Keratinocyte (primary cell): ENCODE results near the gene RALGPS1. TPM values are rescaled to one million over a fixed set of nuclear protein-coding genes. Genes with fewer than 3 reads are reported as not detected.

Experiments
- DNase-seq: peaks from one replicate; pipeline ENCODE4 v3.0.0-alpha.2; 2011; ENCODE audit warnings: low read depth, missing footprints, low spot score
- FAIRE-seq: peaks from 2 replicates; lab custom pipeline; 2011; peaks lifted over from hg19 to GRCh38; lab: Jason Lieb, UNC
- H2AFZ ChIP-seq: 2 replicates; pipeline ENCODE4 v1.6.0; 2012; ENCODE audit warnings: low read length, control low read depth, inconsistent platforms; ENCODE audit not compliant: control insufficient read depth
- H3K27ac ChIP-seq: 2 replicates; pipeline ENCODE4 v1.5.1; 2011; ENCODE audit warnings: low read length; ENCODE audit not compliant: control insufficient read depth, insufficient read depth
- H3K27me3 ChIP-seq: 3 replicates; pipeline ENCODE4 v1.6.0; 2011; ENCODE audit warnings: low read length; ENCODE audit not compliant: control insufficient read depth, insufficient read depth; ENCODE audit errors: extremely low read depth
- H3K36me3 ChIP-seq, 2 experiments: 2 replicates in 1 of 2; 3 replicates in 1 of 2; pipeline ENCODE4 v1.5.1; 2011; ENCODE audit warnings: low read length in 2 of 2, mild to moderate bottlenecking in 1 of 2; ENCODE audit not compliant: control insufficient read depth in 2 of 2, insufficient read depth in 2 of 2; ENCODE audit errors: extremely low read depth in 1 of 2
- H3K4me1 ChIP-seq: 3 replicates; pipeline ENCODE4 v1.5.1; 2011; ENCODE audit warnings: low read length; ENCODE audit not compliant: control insufficient read depth, insufficient read depth; ENCODE audit errors: extremely low read depth
- H3K4me2 ChIP-seq: 3 replicates; pipeline ENCODE4 v1.6.0; 2011; ENCODE audit warnings: low read depth, low read length; ENCODE audit not compliant: control insufficient read depth, insufficient read depth; ENCODE audit errors: extremely low read depth
- H3K4me3 ChIP-seq, 3 experiments: fragments of 200-600 bp in 1 of 3; sonication (generic) in 1 of 3; 2 replicates in 2 of 3; 3 replicates in 1 of 3; pipeline ENCODE4 v1.5.1; 2011 to 2016; ENCODE audit warnings: low read length in 3 of 3, mild to moderate bottlenecking in 3 of 3, control low read depth in 2 of 3, inconsistent platforms in 1 of 3, low read depth in 1 of 3, mixed read lengths in 1 of 3, mixed run types in 1 of 3, moderate library complexity in 1 of 3; ENCODE audit not compliant: control insufficient read depth in 2 of 3, insufficient read depth in 2 of 3; ENCODE audit errors: extremely low read depth in 1 of 3
- H3K79me2 ChIP-seq: 2 replicates; pipeline ENCODE4 v1.6.0; 2012; ENCODE audit warnings: low read length; ENCODE audit not compliant: control insufficient read depth, insufficient read depth
- H3K9ac ChIP-seq: 3 replicates; pipeline ENCODE4 v1.6.0; 2011; ENCODE audit warnings: low read length; ENCODE audit not compliant: control insufficient read depth, insufficient read depth; ENCODE audit errors: extremely low read depth
- H3K9me1 ChIP-seq: 3 replicates; pipeline ENCODE4 v1.6.0; 2011; ENCODE audit warnings: low read length; ENCODE audit not compliant: control insufficient read depth, insufficient read depth; ENCODE audit errors: extremely low read depth
- H3K9me3 ChIP-seq: 2 replicates; pipeline ENCODE4 v1.5.1; 2012; ENCODE audit warnings: low read depth, low read length; ENCODE audit not compliant: control insufficient read depth
- H4K20me1 ChIP-seq: 3 replicates; pipeline ENCODE4 v1.6.0; 2011; ENCODE audit warnings: low read length; ENCODE audit not compliant: control insufficient read depth, insufficient read depth; ENCODE audit errors: extremely low read depth
- EZH2 ChIP-seq: IDR thresholded peaks from one replicate; pipeline ENCODE4 v1.6.1; 2012; ENCODE audit warnings: inconsistent platforms, mild to moderate bottlenecking, low read length, moderate library complexity
- dilution Hi-C: fragments of 300-500 bp; cut with MboI; formaldehyde crosslinking; loops from one replicate; pipeline ENCODE4 v1.7.0; 2020; ENCODE audit warnings: low sequenced_read_pairs; ENCODE audit not compliant: extremely low pct_ligation_motif_present
- polyA plus RNA-seq, 5 experiments: library from polyadenylated mRNA; depleted of rRNA in 3 of 5; stranded (reverse) in 3 of 5; stranded (forward) in 1 of 5; unstranded in 1 of 5; fragments of >200 nt; gene quantifications; 1 replicate in 1 of 5; 2 replicates in 3 of 5; 3 replicates in 1 of 5; pipeline versions ENCODE4 v1.2.1 to v1.2.3, GENCODE V29; 2011 to 2012; ENCODE audit warnings: missing spikeins in 2 of 5, low read depth in 1 of 5, low replicate concordance in 1 of 5
- TF ChIP-seq, protein P1 (sequence below), 3 experiments: IDR thresholded peaks in 1 of 3; conservative IDR thresholded peaks in 1 of 3; optimal IDR thresholded peaks in 1 of 3; 2 replicates in 2 of 3; 3 replicates in 1 of 3; pipeline versions ENCODE3 to v1.5.1; 2011; ENCODE audit warnings: low read length in 3 of 3, mild to moderate bottlenecking in 3 of 3, moderate library complexity in 2 of 3, control low read depth in 1 of 3, inconsistent platforms in 1 of 3; ENCODE audit not compliant: insufficient read depth in 2 of 3; ENCODE audit errors: extremely low read depth in 1 of 3

RALGPS1 gene
- polyA plus RNA-seq, 1 donor (not counting 4 experiments of a cell fraction or from before 2014, with no cell fraction given) = 0.56 TPM

DNA sequence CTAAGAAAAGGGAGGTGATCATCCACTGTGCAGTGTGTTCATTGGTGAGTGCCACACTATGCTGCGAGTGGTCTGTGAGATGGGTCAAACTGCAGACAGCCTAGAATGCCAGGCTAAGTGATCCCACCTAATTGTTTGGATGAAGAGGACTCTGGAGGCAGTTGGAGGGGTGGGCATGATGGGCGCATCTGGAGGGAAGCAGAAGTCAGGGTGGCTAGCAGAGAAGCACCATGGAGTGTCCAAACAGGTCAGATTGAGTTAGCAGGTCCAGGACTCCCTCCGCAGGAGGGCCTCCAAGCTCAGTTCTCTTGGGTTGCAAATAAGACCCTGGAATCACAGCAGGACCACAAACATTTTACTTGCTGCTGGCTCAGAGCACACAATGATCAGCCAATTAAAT is 227.7 kb downstream of the RALGPS1 start:
- Histone ChIP-seq H3K27me3 (peaks cover 5% of the 10 kb centered on the region), H2AFZ (no peak overlapping the region), H3K4me1 (peaks cover 4% of the 10 kb centered on the region), H3K9me1 (no peaks in the 10 kb centered on the region), H4K20me1 (no peaks in the 10 kb centered on the region), H3K9ac (no peak overlapping the region), H3K36me3 (no peaks in the 10 kb centered on the region), H3K79me2 (no peaks in the 10 kb centered on the region), H3K4me3 (no peak overlapping the region), H3K27ac (no peak overlapping the region), H3K9me3 (no peaks in the 10 kb centered on the region), H3K4me2 (no peak overlapping the region)
- FAIRE-seq = no peak
- TF ChIP-seq EZH2 = no peak
- TF ChIP-seq, protein P1, sequence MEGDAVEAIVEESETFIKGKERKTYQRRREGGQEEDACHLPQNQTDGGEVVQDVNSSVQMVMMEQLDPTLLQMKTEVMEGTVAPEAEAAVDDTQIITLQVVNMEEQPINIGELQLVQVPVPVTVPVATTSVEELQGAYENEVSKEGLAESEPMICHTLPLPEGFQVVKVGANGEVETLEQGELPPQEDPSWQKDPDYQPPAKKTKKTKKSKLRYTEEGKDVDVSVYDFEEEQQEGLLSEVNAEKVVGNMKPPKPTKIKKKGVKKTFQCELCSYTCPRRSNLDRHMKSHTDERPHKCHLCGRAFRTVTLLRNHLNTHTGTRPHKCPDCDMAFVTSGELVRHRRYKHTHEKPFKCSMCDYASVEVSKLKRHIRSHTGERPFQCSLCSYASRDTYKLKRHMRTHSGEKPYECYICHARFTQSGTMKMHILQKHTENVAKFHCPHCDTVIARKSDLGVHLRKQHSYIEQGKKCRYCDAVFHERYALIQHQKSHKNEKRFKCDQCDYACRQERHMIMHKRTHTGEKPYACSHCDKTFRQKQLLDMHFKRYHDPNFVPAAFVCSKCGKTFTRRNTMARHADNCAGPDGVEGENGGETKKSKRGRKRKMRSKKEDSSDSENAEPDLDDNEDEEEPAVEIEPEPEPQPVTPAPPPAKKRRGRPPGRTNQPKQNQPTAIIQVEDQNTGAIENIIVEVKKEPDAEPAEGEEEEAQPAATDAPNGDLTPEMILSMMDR (optimal IDR thresholded peaks at IDR 0.05 in 1 of 3, IDR thresholded peaks at IDR 0.05 in 1 of 3, conservative IDR thresholded peaks at IDR 0.05 in 1 of 3; ENCODE audit: extremely low read depth in 1 of 3, insufficient read depth in 2 of 3, low read length in 3 of 3) = no peak
- DNase-seq = no peak
- dilution Hi-C loops = no loop called here

DNA sequence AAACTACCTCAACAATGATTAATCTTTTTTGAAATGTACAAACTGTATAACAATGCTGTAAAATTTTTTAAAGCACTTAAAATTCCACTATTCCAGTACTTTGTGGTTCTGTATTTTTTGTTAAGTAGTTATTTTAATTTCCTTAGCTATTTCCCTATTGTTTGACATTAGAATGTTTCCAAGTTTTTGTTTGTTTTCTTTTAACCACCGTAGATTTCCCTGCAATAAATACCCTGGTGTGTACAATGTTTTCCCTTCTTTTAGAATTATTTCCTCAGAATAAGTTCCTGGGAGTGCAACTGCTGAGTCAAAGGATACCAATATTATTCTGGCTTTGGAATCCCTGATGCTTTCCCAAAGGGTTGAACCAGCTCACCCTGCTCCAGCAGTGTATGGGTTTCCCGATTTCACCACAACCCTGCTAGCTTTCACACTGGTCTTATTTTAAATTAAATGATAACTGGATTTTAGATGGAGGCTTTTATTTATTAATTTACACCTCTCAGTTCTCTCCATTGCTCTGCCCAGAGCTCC is 228.4 kb downstream of the RALGPS1 start:
- peaks cover 3% of the 10 kb centered on the region for H3K27me3 ChIP-seq
- H3K36me3 ChIP-seq = no peaks in the 10 kb centered on the region
- no peak overlapping the region for H2AFZ ChIP-seq
- no peak for DNase-seq
- no peaks in the 10 kb centered on the region for H3K79me2 ChIP-seq
- no peaks in the 10 kb centered on the region for H3K9me3 ChIP-seq
- H3K4me1 ChIP-seq = peaks cover 4% of the 10 kb centered on the region
- H3K4me2 ChIP-seq = no peak overlapping the region
- no peak overlapping the region for H3K27ac ChIP-seq
- no peak for FAIRE-seq
- H4K20me1 ChIP-seq = no peaks in the 10 kb centered on the region
- no peak overlapping the region for H3K9ac ChIP-seq
- dilution Hi-C loops = no loop called here
- no peak overlapping the region for H3K4me3 ChIP-seq
- TF ChIP-seq, protein P1 (optimal IDR thresholded peaks at IDR 0.05 in 1 of 3, IDR thresholded peaks at IDR 0.05 in 1 of 3, conservative IDR thresholded peaks at IDR 0.05 in 1 of 3; ENCODE audit: extremely low read depth in 1 of 3, insufficient read depth in 2 of 3, low read length in 3 of 3) = no peak
- TF ChIP-seq EZH2 = no peak
- H3K9me1 ChIP-seq = no peaks in the 10 kb centered on the region
